GM21723 (cell line): ENCODE data around the gene TSPAN12.

Experiments
- ATAC-seq: cut with Tn5 transposase; IDR thresholded peaks from one replicate; pipeline ENCODE4 v1.9.1; 2021; ENCODE audit warnings: mild to moderate bottlenecking, moderate library complexity; ENCODE audit not compliant: unreplicated experiment

Gene TSPAN12

GRCh38 chr7:120843109-120843508, 14.8 kb downstream of the TSPAN12 start:
- no peak for ATAC-seq

GRCh38 chr7:120842121-120842621, 15.8 kb downstream of the TSPAN12 start:
- ATAC-seq: no peak

GRCh38 chr7:120841608-120842007, 16.3 kb downstream of the TSPAN12 start:
- ATAC-seq: no peak

DNA sequence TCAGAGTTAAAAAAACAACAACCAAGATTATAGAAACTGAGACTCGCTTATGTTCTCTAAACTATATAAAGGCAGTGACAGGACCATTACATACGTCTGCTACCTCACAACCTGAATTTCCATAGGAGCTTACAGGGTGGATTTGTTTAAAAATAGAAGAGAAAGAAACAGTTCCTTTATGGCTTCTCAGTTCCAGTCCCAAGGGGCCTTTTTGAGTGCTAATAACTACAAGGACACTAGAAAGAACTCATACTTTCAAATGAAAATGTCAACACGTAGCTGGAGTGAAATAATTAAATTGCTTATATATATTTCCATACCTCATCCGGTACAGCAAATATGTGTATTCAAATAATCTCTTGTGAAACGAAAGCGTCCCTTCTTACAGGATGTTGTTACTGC, 19.7 kb downstream of the TSPAN12 start:
- peak; percentile 85 for ATAC-seq

DNA sequence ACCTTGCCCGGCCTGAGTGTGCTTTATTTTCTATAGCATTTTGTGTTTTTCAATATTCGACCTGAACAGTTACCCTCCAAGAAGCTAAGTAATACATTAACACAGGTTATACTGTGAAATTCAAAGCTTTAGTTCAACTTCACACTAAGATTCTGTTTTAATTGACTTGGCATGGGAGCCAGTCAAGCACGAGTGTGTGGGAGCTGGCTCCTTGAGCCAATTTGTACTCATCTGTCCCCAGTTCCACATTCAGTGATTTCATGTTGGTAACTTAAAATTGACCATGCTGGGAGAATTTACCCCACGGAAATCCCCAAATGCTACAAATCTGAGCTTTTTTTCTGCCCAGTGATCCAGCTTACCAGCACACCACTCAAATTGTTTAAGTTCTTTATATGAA, 20.3 kb downstream of the TSPAN12 start:
- ATAC-seq: peak; percentile 40

GRCh38 chr7:120836556-120837115, 21.3 kb downstream of the TSPAN12 start:
- no peak for ATAC-seq

- ATAC-seq: no peak
These were observed 23.2 kb downstream of the TSPAN12 start for GRCh38 chr7:120834726-120835125.

- no peak for ATAC-seq
These were observed 24.4 kb downstream of the TSPAN12 start for GRCh38 chr7:120833546-120833945.

DNA sequence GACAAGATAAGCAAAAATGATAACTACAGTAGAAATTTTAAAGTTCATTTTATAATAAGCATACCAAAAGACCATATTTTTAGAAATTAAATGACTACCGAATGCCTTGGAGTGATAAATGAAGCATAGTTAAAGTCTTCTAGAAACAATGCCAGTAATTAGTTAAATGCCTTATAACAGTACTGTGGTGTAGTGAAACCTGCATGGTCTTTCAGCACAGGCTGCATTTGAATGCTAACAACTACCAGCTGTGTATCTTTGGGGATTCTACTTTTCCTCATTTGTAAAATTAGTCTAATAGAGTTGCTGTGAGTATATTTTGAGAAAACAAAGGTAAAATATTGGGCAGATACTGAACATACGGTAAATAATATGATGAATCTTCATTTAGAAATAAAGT, 25.1 kb downstream of the TSPAN12 start:
- no peak for ATAC-seq

DNA sequence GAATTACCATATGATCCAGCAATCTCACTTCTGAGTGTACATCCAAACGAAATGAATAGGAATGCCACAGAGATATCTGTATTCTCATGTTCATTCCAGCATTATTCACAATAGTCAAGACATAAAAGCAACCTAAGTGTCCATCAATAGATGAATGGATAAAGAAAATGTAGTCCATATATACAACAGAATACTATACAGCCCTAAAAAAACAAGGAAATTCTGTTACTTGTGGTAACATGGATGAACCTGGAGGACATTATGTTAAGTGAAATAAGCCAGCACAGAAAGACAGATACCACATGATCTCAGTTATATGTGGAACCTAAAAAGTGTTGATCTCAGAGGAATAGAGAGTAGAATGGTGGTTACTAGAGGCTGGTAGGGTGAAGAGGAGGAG, 26.7 kb downstream of the TSPAN12 start:
- no peak for ATAC-seq

DNA sequence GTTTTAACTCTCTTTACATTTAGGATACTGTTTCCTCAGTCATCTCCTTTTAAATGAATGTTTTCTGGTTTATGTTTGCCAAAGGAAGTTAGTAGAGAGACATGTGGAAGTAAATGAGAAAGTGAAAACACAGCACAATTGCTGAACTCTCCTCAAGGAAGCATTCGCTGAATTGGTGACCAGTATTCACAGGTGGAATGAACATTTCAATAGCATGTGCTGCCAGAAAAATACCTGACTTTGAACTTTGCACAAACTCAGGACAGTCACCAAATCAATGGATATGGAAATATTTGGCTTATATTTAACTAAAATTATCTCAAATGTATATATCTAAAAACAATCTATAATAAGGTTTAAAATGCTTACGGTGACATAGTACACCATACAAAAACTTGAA, 28.5 kb downstream of the TSPAN12 start:
- ATAC-seq: no peak

GRCh38 chr7:120828528-120828927, 29.4 kb downstream of the TSPAN12 start:
- no peak for ATAC-seq

- no peak for ATAC-seq
These were observed 30.4 kb downstream of the TSPAN12 start for GRCh38 chr7:120827371-120828118.

DNA sequence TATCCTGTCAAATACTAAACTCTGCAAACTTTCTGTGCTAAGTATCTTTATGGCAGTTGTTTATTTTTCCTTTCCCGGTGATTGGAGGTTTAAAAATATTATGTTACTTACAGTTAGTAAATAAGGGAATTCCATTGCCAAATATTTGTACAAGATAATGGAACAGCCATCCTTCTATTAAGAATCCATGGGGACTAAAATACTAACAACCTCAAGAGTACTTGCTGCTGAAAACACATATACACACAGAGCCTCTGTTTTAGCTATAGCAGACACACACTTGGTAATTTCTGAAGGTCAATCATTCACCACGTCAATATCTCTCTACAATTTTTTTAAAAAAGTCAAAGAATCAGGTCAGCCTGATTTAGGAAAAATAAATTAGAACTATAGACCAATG, 32.4 kb downstream of the TSPAN12 start:
- ATAC-seq: no peak

GRCh38 chr7:120825152-120825551, 32.8 kb downstream of the TSPAN12 start:
- ATAC-seq: no peak

DNA sequence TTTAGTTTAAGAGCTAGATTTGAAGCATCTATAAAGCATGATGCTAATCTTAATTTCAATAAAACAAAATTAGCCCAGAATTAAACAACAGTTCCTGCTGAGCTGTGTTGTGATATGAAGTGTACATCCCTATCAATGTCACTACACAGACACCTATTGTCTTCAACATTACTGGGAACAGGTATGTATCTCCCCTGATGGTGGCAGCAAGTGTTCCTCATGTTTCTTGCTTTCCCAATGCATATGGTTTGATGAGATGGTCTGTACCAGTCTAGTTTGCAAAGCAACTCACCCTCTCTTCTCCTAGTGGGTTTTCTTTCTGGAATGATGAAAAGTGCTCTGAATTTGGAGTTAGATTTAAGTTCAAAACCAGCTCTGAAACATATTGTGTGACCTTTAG, 38.1 kb downstream of the TSPAN12 start:
- no peak for ATAC-seq

DNA sequence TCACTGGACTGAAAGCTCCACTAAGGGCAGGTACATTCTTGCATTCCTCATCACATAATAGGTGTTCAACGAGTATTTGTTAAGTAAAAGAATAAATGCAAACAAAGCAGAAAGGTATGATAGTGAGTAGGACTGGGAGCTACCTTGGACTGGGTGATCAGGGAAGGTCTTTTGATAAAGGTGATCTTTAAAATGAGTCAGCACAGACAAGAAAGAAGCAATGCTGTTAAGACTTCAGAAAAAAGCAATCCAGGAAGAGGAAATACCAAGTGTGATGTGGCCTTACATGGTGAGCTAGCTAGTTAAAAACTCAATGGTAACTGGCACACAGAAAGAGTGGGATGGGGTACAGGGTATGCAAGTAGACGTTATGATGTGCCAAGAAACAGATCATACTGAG, 40.1 kb downstream of the TSPAN12 start:
- no peak for ATAC-seq

- ATAC-seq: no peak
These were observed 43.5 kb downstream of the TSPAN12 start for GRCh38 chr7:120814253-120814939.

DNA sequence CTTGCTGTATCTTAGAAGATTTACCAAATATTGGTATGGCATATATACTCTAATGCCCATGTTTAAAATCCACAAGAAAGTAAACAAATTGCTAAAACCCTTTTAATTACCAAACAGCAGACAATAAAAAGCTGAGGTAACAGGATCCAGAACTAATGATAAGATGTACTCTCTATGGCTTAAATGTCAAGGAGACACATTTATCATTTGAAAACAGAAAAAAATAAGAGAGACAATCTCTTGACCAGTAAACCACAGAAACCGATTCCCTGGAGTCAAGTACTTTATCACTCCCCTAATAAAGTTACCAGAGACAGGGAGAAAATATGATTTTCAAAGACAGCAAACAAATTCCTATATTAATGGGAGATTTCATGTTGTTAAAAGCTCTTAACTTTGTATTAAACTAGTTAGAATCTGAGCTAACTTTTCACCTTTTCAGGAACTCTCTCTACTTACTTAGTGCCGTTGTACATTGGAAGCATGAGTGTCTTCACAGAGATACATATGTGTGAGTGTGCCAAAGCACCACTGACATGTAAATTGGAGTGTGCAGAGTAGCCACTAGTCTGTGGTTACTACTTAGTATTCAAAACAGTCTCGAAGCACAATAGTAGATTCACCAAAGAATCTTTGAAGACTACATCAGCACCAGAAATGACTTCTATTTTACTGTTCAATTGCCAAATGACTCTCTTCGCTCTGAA, 44.2 kb downstream of the TSPAN12 start:
- no peak for ATAC-seq

GRCh38 chr7:120813089-120813488, 44.9 kb downstream of the TSPAN12 start:
- no peak for ATAC-seq

GRCh38 chr7:120809260-120809659, 48.7 kb downstream of the TSPAN12 start:
- no peak for ATAC-seq
